ENCODE data around the gene CLIC5.

Gene CLIC5

GRCh38 chr6:45974596-45974995, 41.1 kb downstream of the CLIC5 start:
- Histone ChIP-seq H3K9me3 (ENCODE audit: insufficient read depth, low read depth, low read length) (no peaks in the 10 kb centered on the region), H3K79me2 (ENCODE audit: insufficient read depth, low read length) (no peaks in the 10 kb centered on the region), H3K36me3 (ENCODE audit: insufficient read depth, low read length) (no peaks in the 10 kb centered on the region), H3K4me1 (ENCODE audit: insufficient read depth, low read length, poor library complexity, severe bottlenecking) (peaks cover 11% of the 10 kb centered on the region), H2AFZ (ENCODE audit: low read length) (no peak overlapping the region), H3K9ac (ENCODE audit: low read depth, low read length, poor library complexity, severe bottlenecking) (no peak overlapping the region), H3K4me2 (ENCODE audit: low read depth, low read length, poor library complexity, severe bottlenecking) (no peak overlapping the region), H4K20me1 (ENCODE audit: insufficient read depth, low read length, poor library complexity, severe bottlenecking) (no peaks in the 10 kb centered on the region), H3K27me3 (ENCODE audit: insufficient read depth, low read length, poor library complexity, severe bottlenecking) (no peaks in the 10 kb centered on the region), H3F3A (ENCODE audit: low read depth) (no peaks in the 10 kb centered on the region), H3K4me3 (ENCODE audit: low read length, poor library complexity, severe bottlenecking) (no peak overlapping the region), H3K9me2 (replicated peaks; ENCODE audit: low read depth, low read length) (no peaks in the 10 kb centered on the region)
- TF ChIP-seq EZH2phosphoT487 (IDR thresholded peaks at IDR 0.05; ENCODE audit: borderline replicate concordance): no peak
- TF ChIP-seq, protein P1, sequence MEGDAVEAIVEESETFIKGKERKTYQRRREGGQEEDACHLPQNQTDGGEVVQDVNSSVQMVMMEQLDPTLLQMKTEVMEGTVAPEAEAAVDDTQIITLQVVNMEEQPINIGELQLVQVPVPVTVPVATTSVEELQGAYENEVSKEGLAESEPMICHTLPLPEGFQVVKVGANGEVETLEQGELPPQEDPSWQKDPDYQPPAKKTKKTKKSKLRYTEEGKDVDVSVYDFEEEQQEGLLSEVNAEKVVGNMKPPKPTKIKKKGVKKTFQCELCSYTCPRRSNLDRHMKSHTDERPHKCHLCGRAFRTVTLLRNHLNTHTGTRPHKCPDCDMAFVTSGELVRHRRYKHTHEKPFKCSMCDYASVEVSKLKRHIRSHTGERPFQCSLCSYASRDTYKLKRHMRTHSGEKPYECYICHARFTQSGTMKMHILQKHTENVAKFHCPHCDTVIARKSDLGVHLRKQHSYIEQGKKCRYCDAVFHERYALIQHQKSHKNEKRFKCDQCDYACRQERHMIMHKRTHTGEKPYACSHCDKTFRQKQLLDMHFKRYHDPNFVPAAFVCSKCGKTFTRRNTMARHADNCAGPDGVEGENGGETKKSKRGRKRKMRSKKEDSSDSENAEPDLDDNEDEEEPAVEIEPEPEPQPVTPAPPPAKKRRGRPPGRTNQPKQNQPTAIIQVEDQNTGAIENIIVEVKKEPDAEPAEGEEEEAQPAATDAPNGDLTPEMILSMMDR (conservative IDR thresholded peaks at IDR 0.05; ENCODE audit: low read length): no peak

DNA sequence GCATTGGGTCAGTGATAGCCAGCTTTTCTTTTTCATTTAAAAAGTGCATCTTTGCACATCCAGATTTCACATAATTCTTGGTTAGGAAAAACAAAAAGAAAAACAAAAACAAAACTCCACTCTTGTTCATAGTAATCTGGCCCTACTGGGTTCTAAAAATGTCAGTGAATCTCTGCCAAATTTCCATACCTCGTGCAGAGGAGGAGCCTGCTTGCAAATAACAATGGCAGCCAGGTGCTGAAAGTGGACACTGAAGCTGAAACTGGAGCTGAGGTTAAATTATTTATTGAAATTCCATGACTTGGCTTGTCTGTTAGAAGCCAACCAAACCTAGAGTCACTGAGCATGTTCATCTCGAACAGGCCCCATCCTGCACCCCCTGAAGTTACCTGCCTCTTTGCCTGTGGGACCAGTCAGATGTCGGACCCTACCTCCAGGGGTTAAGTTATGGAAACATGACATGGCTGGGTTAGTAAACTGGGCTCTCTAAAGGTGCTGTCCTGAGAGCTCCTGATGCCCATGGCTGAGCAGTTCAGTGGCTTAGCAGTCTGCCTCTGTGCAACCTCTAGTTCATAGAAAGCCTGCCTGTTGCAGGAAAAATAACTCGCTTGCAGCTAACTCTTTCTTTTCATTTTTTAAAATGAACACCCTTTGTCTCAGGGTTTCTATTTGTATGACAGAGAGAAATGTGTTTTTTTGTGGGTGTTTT, 42.7 kb downstream of the CLIC5 start:
- Histone ChIP-seq H3K9ac (ENCODE audit: low read depth, low read length, poor library complexity, severe bottlenecking) (no peak overlapping the region), H4K20me1 (ENCODE audit: insufficient read depth, low read length, poor library complexity, severe bottlenecking) (no peaks in the 10 kb centered on the region), H3K36me3 (ENCODE audit: insufficient read depth, low read length) (no peaks in the 10 kb centered on the region), H3K4me2 (ENCODE audit: low read depth, low read length, poor library complexity, severe bottlenecking) (no peak overlapping the region), H3K4me1 (ENCODE audit: insufficient read depth, low read length, poor library complexity, severe bottlenecking) (peaks cover 11% of the 10 kb centered on the region), H3K27me3 (ENCODE audit: insufficient read depth, low read length, poor library complexity, severe bottlenecking) (no peaks in the 10 kb centered on the region), H2AFZ (ENCODE audit: low read length) (no peak overlapping the region), H3K4me3 (ENCODE audit: low read length, poor library complexity, severe bottlenecking) (no peak overlapping the region), H3K9me3 (ENCODE audit: insufficient read depth, low read depth, low read length) (no peaks in the 10 kb centered on the region), H3K9me2 (replicated peaks; ENCODE audit: low read depth, low read length) (no peaks in the 10 kb centered on the region), H3F3A (ENCODE audit: low read depth) (no peaks in the 10 kb centered on the region), H3K79me2 (ENCODE audit: insufficient read depth, low read length) (no peaks in the 10 kb centered on the region)
- TF ChIP-seq EZH2phosphoT487 (IDR thresholded peaks at IDR 0.05; ENCODE audit: borderline replicate concordance): no peak
- TF ChIP-seq, protein P1 (conservative IDR thresholded peaks at IDR 0.05; ENCODE audit: low read length): no peak

DNA sequence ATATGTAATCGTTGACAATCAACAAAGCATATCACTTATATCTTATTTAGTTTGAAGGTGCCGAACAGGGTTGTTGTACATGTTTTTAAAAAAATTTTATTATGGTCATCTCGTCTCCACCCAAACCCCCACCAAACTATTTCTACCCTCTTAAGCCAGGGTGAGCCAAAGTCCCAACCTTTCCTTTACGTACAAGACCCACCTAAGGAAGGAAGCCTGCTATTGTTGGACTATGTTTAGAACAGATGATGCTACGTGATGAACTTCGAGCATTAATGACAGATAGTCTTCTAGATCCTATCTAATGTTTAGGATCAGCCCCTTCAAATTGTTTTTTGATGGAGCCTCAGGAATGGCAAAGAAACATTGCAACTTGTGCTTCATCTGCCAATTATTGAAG, 44.4 kb downstream of the CLIC5 start:
- Histone ChIP-seq H3K79me2 (ENCODE audit: insufficient read depth, low read length) (no peaks in the 10 kb centered on the region), H3K9ac (ENCODE audit: low read depth, low read length, poor library complexity, severe bottlenecking) (no peak overlapping the region), H3K4me2 (ENCODE audit: low read depth, low read length, poor library complexity, severe bottlenecking) (no peak overlapping the region), H2AFZ (ENCODE audit: low read length) (no peak overlapping the region), H3K27me3 (ENCODE audit: insufficient read depth, low read length, poor library complexity, severe bottlenecking) (no peaks in the 10 kb centered on the region), H4K20me1 (ENCODE audit: insufficient read depth, low read length, poor library complexity, severe bottlenecking) (no peaks in the 10 kb centered on the region), H3K9me3 (ENCODE audit: insufficient read depth, low read depth, low read length) (no peaks in the 10 kb centered on the region), H3K4me3 (ENCODE audit: low read length, poor library complexity, severe bottlenecking) (no peak overlapping the region), H3K36me3 (ENCODE audit: insufficient read depth, low read length) (no peaks in the 10 kb centered on the region), H3K9me2 (replicated peaks; ENCODE audit: low read depth, low read length) (no peaks in the 10 kb centered on the region), H3F3A (ENCODE audit: low read depth) (no peaks in the 10 kb centered on the region), H3K4me1 (ENCODE audit: insufficient read depth, low read length, poor library complexity, severe bottlenecking) (peaks cover 19% of the 10 kb centered on the region)
- TF ChIP-seq EZH2phosphoT487 (IDR thresholded peaks at IDR 0.05; ENCODE audit: borderline replicate concordance): no peak
- TF ChIP-seq, protein P1 (conservative IDR thresholded peaks at IDR 0.05; ENCODE audit: low read length): no peak
